Neural cell (in vitro differentiated cells): ENCODE data around the gene ITPA. TPM values are rescaled to one million over a fixed set of nuclear protein-coding genes. Genes with fewer than 3 reads are reported as not detected.

Experiments
- H2AFZ ChIP-seq: fragments of 200-600, 300-800 bp; sonication (generic), shearing (Covaris generic); 2 replicates; pipeline ENCODE4 v1.6.0; 2014; ENCODE audit warnings: low read depth, mild to moderate bottlenecking, antibody characterized with exemption, low read length, moderate library complexity
- H3F3A ChIP-seq: fragments of 200-600 bp; shearing (Covaris generic); 2 replicates; pipeline ENCODE4 v1.6.1; 2016; ENCODE audit warnings: mild to moderate bottlenecking, moderate library complexity, mixed read lengths, antibody characterized with exemption, low read length; ENCODE audit not compliant: insufficient read depth, poor library complexity, severe bottlenecking
- H3K27ac ChIP-seq: fragments of 200-600, 300-800 bp; sonication (generic), shearing (Covaris generic); 2 replicates; pipeline ENCODE4 v1.5.1; 2014; ENCODE audit warnings: mild to moderate bottlenecking, low read length, moderate library complexity
- H3K27me3 ChIP-seq: fragments of 300-800, 200-600 bp; sonication (generic), shearing (Covaris generic); 2 replicates; pipeline ENCODE4 v1.6.0; 2014; ENCODE audit warnings: mild to moderate bottlenecking, low read depth, low read length, moderate library complexity; ENCODE audit not compliant: insufficient read depth
- H3K36me3 ChIP-seq: fragments of 300-800, 200-600 bp; sonication (generic), shearing (Covaris generic); 2 replicates; pipeline ENCODE4 v1.5.1; 2014; ENCODE audit warnings: mild to moderate bottlenecking, antibody characterized with exemption, low read length, moderate library complexity; ENCODE audit not compliant: insufficient read depth
- H3K4me2 ChIP-seq: fragments of 300-800, 200-600 bp; sonication (generic), shearing (Covaris generic); 2 replicates; pipeline ENCODE4 v1.6.0; 2014; ENCODE audit warnings: mild to moderate bottlenecking, low read length
- H3K4me3 ChIP-seq: fragments of 300-800, 200-600 bp; sonication (generic), shearing (Covaris generic); 2 replicates; pipeline ENCODE4 v1.5.1; 2014; ENCODE audit warnings: mild to moderate bottlenecking, low read length, moderate library complexity
- H3K79me2 ChIP-seq: fragments of 200-600 bp; shearing (Covaris generic); replicated peaks from 2 replicates; pipeline ENCODE4 v1.6.0; 2014; ENCODE audit warnings: mild to moderate bottlenecking, low read length, moderate library complexity; ENCODE audit not compliant: insufficient read depth
- H3K9ac ChIP-seq: fragments of 300-800, 200-600 bp; sonication (generic), shearing (Covaris generic); 2 replicates; pipeline ENCODE4 v1.6.1; 2016; ENCODE audit warnings: mild to moderate bottlenecking, low read length, mixed read lengths
- H3K9me2 ChIP-seq: fragments of 200-600 bp; shearing (Covaris generic); 2 replicates; pipeline ENCODE4 v1.6.1; 2016; ENCODE audit warnings: mild to moderate bottlenecking, low read length, mixed read lengths; ENCODE audit not compliant: insufficient read depth
- H3K9me3 ChIP-seq: fragments of 200-600, 300-800 bp; sonication (generic), shearing (Covaris generic); 2 replicates; pipeline ENCODE4 v1.6.1; 2016; ENCODE audit warnings: mild to moderate bottlenecking, mixed run types, low read length, moderate library complexity, mixed read lengths
- H4K20me1 ChIP-seq: fragments of 200-600 bp; shearing (Covaris generic); 2 replicates; pipeline ENCODE4 v1.6.1; 2016; ENCODE audit warnings: mild to moderate bottlenecking, mixed run types; ENCODE audit not compliant: insufficient read depth
- CTCF ChIP-seq: fragments of 450-650 bp; IDR thresholded peaks from 2 replicates; pipeline ENCODE4 v1.5.1; 2014; ENCODE audit warnings: antibody characterized with exemption, mild to moderate bottlenecking, moderate library complexity; ENCODE audit not compliant: poor library complexity, severe bottlenecking
- EP300 ChIP-seq: fragments of 450-650 bp; conservative IDR thresholded peaks from 2 replicates; pipeline ENCODE4 v1.6.1; 2014; ENCODE audit warnings: antibody characterized with exemption, mild to moderate bottlenecking, moderate library complexity; ENCODE audit not compliant: poor library complexity, severe bottlenecking
- EZH2 ChIP-seq: fragments of 200-600, 300-800 bp; shearing (Covaris generic), sonication (generic); IDR thresholded peaks from 2 replicates; pipeline ENCODE4 v1.6.1; 2014; ENCODE audit warnings: antibody characterized with exemption, low read length, borderline replicate concordance, mild to moderate bottlenecking; ENCODE audit not compliant: insufficient read depth, poor library complexity, severe bottlenecking
- MXI1 ChIP-seq: fragments of 450-650 bp; conservative IDR thresholded peaks from 2 replicates; pipeline ENCODE4 v1.6.1; 2014; ENCODE audit warnings: antibody characterized with exemption, mild to moderate bottlenecking; ENCODE audit not compliant: poor library complexity, severe bottlenecking
- POLR2AphosphoS5 ChIP-seq: IDR thresholded peaks from 2 replicates; pipeline ENCODE4 v1.6.1; 2012
- RAD21 ChIP-seq: fragments of 450-650 bp; conservative IDR thresholded peaks from 2 replicates; pipeline ENCODE4 v1.6.1; 2014; ENCODE audit warnings: antibody characterized with exemption, mild to moderate bottlenecking, moderate library complexity
- SMC3 ChIP-seq: fragments of 450-650 bp; conservative IDR thresholded peaks from 2 replicates; pipeline ENCODE4 v1.6.1; 2014; ENCODE audit warnings: antibody characterized with exemption, mild to moderate bottlenecking, moderate library complexity; ENCODE audit not compliant: poor library complexity
- TAF1 ChIP-seq: IDR thresholded peaks from 2 replicates; pipeline ENCODE4 v1.6.1; 2012; ENCODE audit warnings: low read depth
- polyA plus RNA-seq: library from polyadenylated mRNA; depleted of rRNA; stranded (reverse); fragments of >200 nt; gene quantifications from 2 replicates; pipeline ENCODE4 v1.2.3, GENCODE V29; 2014
- TF ChIP-seq, protein P1 (sequence below): IDR thresholded peaks from 2 replicates; pipeline ENCODE4 v1.6.1; 2012; ENCODE audit warnings: borderline replicate concordance

The ITPA gene
- polyA plus RNA-seq, 1 donor from 2014 or later: 87.1 TPM

GRCh38 chr20:3270051-3270450 lies 60.8 kb downstream of the ITPA start:
- TF ChIP-seq, protein P1, sequence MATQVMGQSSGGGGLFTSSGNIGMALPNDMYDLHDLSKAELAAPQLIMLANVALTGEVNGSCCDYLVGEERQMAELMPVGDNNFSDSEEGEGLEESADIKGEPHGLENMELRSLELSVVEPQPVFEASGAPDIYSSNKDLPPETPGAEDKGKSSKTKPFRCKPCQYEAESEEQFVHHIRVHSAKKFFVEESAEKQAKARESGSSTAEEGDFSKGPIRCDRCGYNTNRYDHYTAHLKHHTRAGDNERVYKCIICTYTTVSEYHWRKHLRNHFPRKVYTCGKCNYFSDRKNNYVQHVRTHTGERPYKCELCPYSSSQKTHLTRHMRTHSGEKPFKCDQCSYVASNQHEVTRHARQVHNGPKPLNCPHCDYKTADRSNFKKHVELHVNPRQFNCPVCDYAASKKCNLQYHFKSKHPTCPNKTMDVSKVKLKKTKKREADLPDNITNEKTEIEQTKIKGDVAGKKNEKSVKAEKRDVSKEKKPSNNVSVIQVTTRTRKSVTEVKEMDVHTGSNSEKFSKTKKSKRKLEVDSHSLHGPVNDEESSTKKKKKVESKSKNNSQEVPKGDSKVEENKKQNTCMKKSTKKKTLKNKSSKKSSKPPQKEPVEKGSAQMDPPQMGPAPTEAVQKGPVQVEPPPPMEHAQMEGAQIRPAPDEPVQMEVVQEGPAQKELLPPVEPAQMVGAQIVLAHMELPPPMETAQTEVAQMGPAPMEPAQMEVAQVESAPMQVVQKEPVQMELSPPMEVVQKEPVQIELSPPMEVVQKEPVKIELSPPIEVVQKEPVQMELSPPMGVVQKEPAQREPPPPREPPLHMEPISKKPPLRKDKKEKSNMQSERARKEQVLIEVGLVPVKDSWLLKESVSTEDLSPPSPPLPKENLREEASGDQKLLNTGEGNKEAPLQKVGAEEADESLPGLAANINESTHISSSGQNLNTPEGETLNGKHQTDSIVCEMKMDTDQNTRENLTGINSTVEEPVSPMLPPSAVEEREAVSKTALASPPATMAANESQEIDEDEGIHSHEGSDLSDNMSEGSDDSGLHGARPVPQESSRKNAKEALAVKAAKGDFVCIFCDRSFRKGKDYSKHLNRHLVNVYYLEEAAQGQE: no peak
- no peak overlapping the region for H3K9ac ChIP-seq
- H3K9me2 ChIP-seq: no peaks in the 10 kb centered on the region
- no peak overlapping the region for H3K4me3 ChIP-seq
- H3K27me3 ChIP-seq: no peaks in the 10 kb centered on the region
- no peak overlapping the region for H3K4me2 ChIP-seq
- H3K79me2 ChIP-seq: no peaks in the 10 kb centered on the region
- H2AFZ ChIP-seq: no peak overlapping the region
- H3K9me3 ChIP-seq: no peaks in the 10 kb centered on the region
- no peak overlapping the region for H3K27ac ChIP-seq
- H4K20me1 ChIP-seq: no peaks in the 10 kb centered on the region
- H3K36me3 ChIP-seq: peaks cover 7% of the 10 kb centered on the region
- no peaks in the 10 kb centered on the region for H3F3A ChIP-seq

- H3K36me3 ChIP-seq: peaks cover 7% of the 10 kb centered on the region
- H3F3A ChIP-seq: no peaks in the 10 kb centered on the region
- H4K20me1 ChIP-seq: no peaks in the 10 kb centered on the region
- H3K27ac ChIP-seq: no peak overlapping the region
- H3K9ac ChIP-seq: no peak overlapping the region
- no peak overlapping the region for H3K4me2 ChIP-seq
- H3K27me3 ChIP-seq: no peaks in the 10 kb centered on the region
- H3K9me3 ChIP-seq: no peaks in the 10 kb centered on the region
- no peaks in the 10 kb centered on the region for H3K79me2 ChIP-seq
- no peak overlapping the region for H2AFZ ChIP-seq
- no peaks in the 10 kb centered on the region for H3K9me2 ChIP-seq
- TF ChIP-seq SMC3 (no peak), POLR2AphosphoS5 (no peak), EP300 (no peak), RAD21 (no peak), CTCF (no peak), TAF1 (no peak), EZH2 (no peak), MXI1 (no peak)
- TF ChIP-seq, protein P1: no peak
- H3K4me3 ChIP-seq: no peak overlapping the region
Measured at GRCh38 chr20:3273371-3273770, 64.1 kb downstream of the ITPA start.

Other genes with a start within 250 kb of the ITPA start
- gene GNRH2, start 165.9 kb upstream of the ITPA start, polyA plus RNA-seq: 1.9 and 3.0 TPM in 2 replicates
- gene MRPS26, start 163.4 kb upstream of the ITPA start, polyA plus RNA-seq: 134 and 142 TPM in 2 replicates
- not detected in 2 replicates for gene OXT, start 137.9 kb upstream of the ITPA start, polyA plus RNA-seq
- not detected in 2 replicates for gene AVP, start 124.8 kb upstream of the ITPA start, polyA plus RNA-seq
- 14.2 and 17.0 TPM in 2 replicates for gene FASTKD5, start 49.6 kb upstream of the ITPA start, polyA plus RNA-seq
- gene UBOX5, start 49.6 kb upstream of the ITPA start, polyA plus RNA-seq: 1.8 and 3.6 TPM in 2 replicates
- gene LZTS3, start 35.9 kb upstream of the ITPA start, polyA plus RNA-seq: 33.8 and 42.0 TPM in 2 replicates
- gene DDRGK1, start 4.8 kb upstream of the ITPA start, polyA plus RNA-seq: 67.6 and 77.8 TPM in 2 replicates
- gene SLC4A11, start 29.7 kb downstream of the ITPA start, polyA plus RNA-seq: 0.19 TPM in 1 of 2 replicates, not detected in the other
- 58.0 and 59.7 TPM in 2 replicates for gene DNAAF9, start 198.2 kb downstream of the ITPA start, polyA plus RNA-seq